IPS DF 4.7 (cell line): ENCODE measurements around the gene CCSAP.

Experiments used
- DNase-seq: peaks from one replicate; pipeline ENCODE4 v3.0.0-alpha.2; 2013; ENCODE audit warnings: low spot score; ENCODE audit errors: extremely low read depth

CCSAP gene

GRCh38 chr1:229287267-229287666 lies 55.6 kb downstream of the CCSAP start:
- no peak for DNase-seq

DNA sequence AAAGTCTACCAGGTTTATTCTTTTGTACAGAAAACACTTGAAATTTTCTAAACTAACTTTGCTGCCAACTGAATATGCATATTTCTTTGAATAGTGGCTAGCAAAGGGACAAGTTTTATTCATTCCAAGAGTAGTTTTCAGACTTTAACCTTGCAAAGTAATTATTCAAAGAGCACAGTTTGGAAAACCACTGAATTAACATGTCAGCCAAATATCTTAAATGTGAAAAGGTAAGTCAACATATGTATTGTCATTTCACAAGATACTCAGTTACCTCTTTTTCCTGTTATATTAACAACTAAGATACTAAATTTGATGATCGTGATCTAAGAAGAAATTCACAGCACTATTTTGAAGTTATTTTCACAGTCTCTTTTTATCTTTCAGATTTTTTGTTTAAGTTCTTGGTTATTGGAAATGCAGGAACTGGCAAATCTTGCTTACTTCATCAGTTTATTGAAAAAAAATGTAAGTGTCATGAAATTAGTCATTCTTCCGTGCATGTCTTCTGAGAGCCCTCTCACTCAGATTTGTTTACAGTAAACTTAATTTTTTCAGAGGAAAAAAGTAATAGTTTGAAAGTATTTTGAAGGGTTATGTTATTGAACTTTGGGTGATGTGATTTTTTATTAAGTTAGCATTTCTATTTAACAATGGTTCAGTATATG lies 56.6 kb downstream of the CCSAP start:
- DNase-seq, result no peak

DNA sequence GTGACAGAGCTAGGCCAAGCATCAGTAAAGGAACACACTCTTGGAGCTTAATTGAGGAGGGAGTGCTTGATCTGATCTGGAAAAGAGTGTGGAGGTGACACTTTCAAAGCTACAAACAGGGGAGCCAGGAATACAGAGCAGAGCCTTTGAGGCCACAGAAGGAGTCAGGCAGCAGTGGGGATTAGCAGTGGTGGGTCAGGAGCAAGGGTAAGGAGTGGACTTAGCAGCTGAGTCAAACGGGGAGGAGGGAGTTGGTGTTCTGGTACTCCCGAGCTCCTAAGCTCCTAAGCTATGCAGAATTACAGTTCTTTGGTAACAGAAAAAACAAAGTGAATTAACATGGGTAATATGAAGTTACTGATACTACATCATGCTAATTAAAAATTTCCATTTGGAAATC lies 57.4 kb downstream of the CCSAP start:
- DNase-seq, result no peak

GRCh38 chr1:229284887-229285286 lies 58.0 kb downstream of the CCSAP start:
- no peak for DNase-seq

- no peak for DNase-seq
Observed at GRCh38 chr1:229283183-229283611, 59.6 kb downstream of the CCSAP start.

DNA sequence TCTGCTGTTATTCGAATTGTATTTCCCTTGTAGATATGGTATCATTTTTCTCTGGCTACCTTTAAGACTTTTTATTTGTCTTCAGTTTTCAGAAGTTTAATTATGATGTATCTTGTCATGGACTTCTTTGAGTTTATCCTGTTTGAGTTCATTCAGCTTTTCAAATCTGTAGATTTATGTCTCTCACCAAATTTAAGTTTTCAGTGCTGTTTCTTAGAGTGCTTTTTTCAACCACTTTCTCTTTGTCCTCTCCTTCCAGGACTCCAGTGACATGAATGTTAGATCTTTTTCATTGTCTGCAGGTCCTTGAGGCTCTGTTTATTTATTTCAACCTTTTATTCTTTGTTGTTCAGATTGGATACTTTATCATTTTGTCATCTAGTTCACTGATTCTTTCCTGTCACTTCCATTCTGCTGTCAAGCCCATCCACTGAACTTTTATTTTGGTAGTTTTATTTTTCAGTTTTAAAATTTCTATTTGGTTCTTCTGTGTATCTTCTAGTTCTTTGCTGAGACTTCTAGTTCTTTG lies 60.5 kb downstream of the CCSAP start:
- DNase-seq, result no peak

DNA sequence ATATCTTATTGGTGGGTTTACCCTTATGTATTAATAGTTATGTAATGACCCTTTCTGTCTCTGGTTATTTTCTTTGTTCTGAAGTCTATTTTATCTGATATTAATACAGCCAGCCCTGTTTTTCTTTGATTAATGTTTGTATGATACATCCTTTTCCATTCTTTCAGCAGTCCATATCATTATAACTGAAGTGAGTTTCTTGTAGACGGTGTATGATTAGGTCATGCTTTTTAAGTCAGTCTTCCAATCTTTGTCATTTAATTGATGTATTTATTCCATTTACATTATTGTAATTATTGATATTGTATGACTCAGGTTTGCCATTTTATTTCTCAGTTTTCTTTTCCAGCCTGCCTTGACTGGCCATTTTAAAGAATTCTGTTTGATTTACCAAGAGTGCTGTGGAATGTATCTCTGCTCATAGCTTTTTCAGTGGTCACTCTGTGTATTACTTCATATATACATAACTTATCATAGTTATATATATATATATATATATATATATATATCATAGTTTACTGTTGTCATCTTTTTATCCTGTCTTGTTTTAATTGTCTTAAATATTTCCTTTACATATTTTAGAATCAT lies 61.4 kb downstream of the CCSAP start:
- DNase-seq, result no peak

DNA sequence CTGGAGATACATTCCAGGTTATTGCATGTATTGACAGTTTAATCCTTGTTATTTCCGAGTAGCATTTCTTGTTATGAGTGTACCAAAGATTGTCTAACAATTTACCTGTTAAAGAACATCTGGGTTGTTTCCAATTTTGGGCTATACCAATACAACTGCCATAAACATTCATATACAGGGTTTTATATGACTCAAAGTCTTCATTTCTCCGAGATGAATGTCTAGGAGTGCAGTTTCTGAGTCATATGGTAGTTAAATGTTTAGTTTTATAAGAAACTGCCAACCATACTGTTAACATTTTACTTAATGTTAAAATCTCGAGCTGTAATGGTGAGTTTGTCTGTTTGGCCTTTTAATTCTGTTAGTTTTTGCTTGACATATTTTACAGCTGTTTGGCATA lies 61.9 kb downstream of the CCSAP start:
- no peak for DNase-seq

DNA sequence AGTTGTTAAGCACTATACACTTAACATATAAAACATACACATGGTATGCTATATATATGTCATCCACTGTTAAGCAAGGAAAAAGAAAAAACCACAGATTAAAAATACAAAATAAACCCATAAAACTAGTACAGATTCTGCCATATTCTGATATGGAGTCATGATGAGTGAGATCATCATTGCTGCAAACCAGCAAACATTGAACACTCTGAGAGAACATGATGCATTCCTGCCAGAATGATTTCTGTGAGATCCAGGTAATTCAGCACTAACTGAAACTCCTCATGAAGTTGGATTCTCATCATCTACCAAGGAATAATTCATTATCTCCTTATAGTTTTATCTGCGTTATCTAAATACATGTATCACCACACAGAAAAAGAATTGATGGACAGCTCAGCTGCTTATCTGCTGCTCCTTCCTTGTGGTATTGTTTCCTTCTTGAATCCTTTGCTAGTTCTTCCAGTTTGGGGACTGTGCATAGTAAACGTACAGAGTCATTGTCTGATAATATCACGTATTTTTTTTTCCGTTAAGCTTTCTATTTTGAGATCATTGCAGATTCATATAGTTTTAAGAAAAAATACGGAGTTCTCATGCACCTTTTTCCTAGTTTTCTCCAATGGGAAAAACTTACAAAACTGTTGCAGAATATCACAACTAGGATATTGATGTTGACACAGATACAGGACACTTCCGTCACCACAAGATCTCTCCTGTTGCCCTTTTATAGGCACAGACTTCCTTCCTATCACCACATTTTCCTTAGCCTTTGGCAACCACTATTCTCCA lies 62.6 kb downstream of the CCSAP start:
- DNase-seq, result no peak

- DNase-seq, result no peak
Observed at GRCh38 chr1:229279242-229279641, 63.6 kb downstream of the CCSAP start.

GRCh38 chr1:229278120-229278741 lies 64.6 kb downstream of the CCSAP start:
- DNase-seq, result no peak

- DNase-seq, result no peak
Observed at GRCh38 chr1:229275005-229275404, 67.8 kb downstream of the CCSAP start.

DNA sequence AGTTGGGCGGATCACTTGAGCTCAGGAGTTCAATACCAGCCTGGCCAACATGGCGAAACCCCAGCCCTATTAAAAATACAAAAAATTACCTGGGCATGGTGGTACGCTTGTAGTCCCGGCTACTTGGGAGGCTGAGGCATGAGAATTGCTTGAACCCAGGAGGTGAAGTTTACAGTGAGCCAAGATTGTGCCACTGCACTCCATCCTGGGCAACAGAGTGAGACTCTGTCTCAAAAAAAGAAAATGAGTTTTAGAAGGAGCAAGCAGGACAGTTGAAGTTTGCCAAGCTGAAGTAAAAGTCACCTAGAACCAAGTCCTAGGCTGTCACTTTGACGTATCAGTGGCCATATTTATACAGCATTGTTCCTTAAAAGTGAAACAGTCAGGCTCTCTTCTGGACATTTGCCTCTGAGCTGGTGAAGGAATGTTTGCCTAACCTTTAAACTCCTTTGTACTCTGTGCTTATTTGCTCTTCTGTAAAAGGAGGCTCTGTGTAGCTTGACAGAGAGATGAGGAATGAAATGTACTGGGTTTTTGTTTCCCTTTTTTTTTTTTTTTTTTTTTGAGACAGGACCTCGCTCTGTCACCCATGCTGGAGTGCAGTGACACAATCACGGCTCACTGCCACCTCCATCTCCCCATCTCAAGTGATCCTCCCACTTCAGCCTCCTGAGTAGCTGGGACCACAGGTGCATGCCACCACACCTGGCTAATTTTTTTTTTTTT lies 69.2 kb downstream of the CCSAP start:
- DNase-seq, result no peak

- DNase-seq, result no peak
Observed at GRCh38 chr1:229272164-229273158, 70.4 kb downstream of the CCSAP start.

GRCh38 chr1:229271448-229272159 lies 71.2 kb downstream of the CCSAP start:
- no peak for DNase-seq
